Smooth muscle cell of the brain vasculature (primary cell): Measurements from ENCODE around the gene SEC31A.
"Not testable (repeated sequence)": the region's sequence is repeated elsewhere in the genome, so short reads cannot be mapped to it uniquely, and the experiment has no call there.

Source experiments
- DNase-seq: peaks from one replicate; pipeline ENCODE4 v3.0.0-alpha.2; 2012; ENCODE audit warnings: low read depth, low spot score

The SEC31A gene

DNA sequence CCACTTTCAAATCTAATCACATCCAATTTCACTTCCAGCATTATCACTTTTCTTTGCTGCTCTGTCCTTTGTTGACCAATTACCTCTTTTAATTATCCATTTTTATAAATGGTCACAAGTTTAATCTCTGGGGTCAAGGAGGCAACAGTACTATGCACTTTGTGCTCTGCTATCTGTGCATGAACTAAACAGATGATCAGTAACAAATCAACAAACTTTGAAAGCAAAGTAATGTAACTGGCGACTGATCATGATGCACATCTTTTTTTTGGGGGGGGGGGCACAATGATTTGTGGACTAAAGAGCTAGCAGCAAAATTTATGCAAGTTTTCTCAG lies 1.5 kb upstream of the SEC31A start:
- DNase-seq: no peak

DNA sequence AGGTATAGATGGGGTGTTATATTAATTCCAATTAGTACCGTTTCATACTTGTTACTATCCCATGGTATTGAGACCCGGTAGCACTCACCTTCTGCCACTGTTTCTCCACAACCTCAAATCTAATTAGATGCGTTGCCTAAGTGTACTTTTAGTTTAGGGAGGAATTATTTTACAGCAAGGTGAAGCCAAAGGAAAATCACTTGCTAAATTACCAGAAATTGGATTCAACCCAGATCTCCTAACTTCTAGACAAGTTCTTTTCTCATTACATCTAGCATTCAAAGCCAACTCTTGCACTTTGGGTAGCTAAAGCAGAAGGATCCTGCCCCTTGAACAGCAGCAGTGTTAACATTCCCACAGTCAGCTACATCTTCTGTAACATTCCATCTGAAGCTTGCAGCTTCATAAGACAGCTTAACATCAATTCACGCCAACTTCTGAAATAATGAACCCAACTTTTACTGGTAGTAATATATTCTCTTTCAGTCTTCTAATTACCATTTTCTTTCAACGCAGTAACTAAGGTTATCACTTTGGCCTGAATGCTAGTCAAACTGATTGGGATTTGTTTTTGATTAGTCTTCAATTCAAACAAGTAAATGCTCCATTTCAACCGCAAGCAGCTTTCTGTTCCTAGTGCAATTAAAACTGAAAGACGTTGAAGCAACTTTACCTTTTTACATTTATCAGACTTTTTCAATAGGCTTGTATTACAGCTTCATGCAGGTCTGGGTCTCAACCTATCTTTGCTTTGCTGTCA lies 934 bp upstream of the SEC31A start:
- no peak for DNase-seq

DNA sequence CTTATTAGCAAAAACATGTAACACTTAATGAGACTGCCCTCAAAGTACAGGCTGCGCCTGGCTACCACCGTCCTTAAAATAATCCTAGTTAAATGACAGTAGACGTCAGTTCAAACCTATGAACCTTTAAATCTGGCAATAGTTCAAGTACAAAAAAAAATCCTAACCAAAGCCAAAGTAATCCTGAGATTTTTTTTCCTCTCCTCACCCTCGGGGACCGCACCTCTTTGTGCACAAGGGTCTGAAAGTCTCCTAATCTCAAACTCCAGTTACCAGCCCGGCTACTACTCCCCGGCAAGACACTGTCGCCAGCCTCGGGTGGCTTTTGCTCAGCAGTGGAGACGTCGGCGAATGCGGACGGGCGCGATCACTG lies 439 bp downstream of the SEC31A start:
- DNase-seq: no peak

GRCh38 chr4:82889287-82889686 lies 1.7 kb downstream of the SEC31A start:
- no peak for DNase-seq

DNA sequence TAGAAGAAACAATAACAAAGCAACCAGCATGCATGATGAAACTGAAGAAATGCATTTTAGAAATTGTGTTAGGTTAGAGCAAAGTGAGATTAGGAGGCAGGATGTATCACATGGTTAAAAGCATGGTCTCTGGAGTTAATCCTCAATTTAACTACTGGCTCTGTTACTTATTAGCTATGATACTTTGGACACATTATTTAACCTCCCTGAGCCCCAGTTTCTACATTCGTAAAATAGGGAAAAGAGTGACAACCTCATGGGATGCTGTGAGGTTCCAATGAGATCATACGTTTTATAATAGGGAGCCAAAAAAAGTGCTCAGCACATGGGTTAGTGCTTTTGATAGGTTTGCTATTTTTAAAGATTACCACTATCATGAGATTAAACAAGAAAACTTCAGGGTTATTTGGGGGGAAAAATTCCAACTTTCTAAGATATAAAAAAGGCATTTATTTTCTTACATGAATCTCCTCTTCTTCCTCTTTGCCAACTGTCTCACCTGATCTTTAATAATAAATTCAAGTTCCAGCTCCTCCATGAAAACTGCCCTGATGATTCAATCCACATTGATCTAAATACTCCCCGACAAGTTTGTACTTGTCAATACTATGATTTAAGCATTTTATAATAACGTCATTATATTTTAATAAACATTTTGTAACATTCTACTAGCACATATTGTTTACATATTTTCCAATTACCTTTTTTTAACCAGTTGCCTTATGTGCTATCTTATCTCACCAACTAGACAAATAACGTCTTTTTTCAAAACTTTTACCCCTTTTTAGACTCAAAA lies 4.6 kb downstream of the SEC31A start:
- no peak for DNase-seq

- DNase-seq: no peak
Measured at GRCh38 chr4:82885410-82885809, 5.5 kb downstream of the SEC31A start.

DNA sequence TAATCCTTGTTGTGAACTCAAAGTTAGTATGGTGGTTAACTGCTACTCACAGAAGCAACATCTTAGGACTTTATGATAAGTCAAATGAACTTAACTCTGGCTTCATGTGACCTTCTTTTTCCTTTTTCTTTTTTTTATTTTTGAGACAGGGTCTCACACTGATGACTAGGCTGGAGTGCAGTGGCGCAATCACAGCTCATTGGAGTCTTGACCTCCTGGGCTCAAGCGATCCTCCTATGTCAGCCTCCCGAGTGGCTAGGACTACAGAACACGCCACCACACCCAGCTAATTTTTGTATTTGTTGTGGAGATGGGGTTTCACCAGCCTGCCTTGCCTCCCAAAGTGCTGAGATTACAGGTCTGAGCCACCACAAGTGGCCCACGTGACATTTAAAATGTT lies 22.4 kb downstream of the SEC31A start:
- DNase-seq: no peak

- no peak for DNase-seq
Measured at GRCh38 chr4:82866706-82867385, 24.1 kb downstream of the SEC31A start.

- not testable (repeated sequence) for DNase-seq
Measured at GRCh38 chr4:82866033-82866432, 24.9 kb downstream of the SEC31A start.

DNA sequence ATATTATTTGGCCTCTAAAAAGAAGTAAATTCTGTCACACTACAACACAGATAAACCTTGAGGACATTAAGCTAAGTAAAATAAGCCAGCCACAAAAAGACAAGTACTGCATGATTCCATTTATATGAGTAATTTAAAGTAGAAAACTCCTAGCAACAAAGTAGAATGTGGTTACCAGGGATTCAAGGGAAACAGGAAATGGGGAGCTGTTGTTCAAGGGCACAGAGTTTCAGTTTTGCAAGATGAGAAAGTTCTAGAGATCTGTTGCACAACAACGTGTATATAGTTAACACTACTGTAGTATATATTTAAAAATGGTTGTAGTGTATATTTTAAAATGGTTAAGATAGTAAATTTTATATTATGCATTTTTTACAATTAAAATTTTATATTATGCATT lies 25.4 kb downstream of the SEC31A start:
- peak; percentile 23 for DNase-seq

- DNase-seq: no peak
Measured at GRCh38 chr4:82864336-82864979, 26.5 kb downstream of the SEC31A start.

- no peak for DNase-seq
Measured at GRCh38 chr4:82861529-82861928, 29.4 kb downstream of the SEC31A start.

GRCh38 chr4:82860487-82860886 lies 30.5 kb downstream of the SEC31A start:
- DNase-seq: not testable (repeated sequence)

DNA sequence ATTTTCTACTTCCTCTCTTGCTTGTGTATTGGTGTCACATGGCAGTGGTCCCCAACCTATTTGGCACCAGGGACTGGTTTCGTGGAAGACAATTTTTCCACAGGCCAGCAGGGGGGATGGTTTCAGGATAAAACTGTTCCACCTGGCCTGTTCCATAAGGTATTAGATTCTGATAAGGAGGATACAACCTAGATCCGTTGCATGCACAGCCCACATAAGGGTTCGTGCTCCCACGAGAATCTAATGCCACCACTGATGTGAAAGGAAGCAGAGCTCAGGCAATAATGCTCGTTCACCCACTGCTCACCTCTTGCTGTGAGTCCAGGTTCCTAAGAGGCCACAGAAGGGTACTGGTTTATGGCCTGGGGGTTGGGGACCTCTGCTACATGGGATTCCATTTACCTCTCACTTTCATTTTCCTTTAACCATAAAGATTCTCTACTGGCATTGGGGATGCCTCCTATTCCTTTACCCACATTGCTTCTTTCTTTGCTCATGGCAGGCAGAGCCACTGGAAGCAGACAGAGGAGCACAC lies 38.1 kb downstream of the SEC31A start:
- no peak for DNase-seq

DNA sequence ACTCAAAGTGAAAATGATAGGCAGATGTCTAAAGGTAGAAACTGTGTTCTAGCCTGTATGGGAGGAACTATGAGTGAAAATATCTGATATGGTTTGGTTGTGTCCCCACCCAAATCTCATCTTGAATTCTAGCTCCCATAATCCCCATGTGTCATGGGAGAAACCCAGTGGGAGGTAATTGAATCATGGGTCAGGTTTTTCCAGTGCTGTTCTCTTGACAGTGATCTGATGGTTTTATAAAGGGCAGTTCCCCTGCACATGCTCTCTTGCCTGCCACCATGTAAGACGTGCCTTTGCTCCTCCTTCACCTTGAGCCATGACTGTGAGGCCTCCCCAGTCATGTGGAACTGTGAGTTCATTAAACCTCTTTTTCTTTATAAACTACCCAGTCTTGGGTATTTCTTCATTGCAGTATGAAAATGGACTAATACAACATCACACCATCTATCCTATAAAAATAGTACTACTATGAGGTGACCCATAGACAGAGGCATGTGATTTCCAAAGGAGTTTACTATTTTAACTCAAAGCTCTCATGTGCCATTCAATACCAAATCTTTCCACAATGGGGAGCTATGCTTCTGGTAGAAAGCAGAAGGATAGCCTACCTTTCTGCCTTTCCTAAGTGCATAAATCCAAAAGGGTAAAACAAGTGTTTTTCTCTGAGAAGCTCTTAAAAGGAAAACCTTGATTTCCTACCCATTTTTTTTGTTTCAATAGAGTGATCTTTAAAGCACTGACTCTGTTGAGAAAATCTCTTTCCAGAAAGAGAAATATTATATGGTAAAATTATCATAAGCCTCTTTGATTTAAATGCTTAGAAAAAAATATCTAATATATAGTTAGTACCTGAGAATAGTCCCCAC lies 38.8 kb downstream of the SEC31A start:
- no peak for DNase-seq

GRCh38 chr4:82851318-82851717 lies 39.6 kb downstream of the SEC31A start:
- DNase-seq: no peak

DNA sequence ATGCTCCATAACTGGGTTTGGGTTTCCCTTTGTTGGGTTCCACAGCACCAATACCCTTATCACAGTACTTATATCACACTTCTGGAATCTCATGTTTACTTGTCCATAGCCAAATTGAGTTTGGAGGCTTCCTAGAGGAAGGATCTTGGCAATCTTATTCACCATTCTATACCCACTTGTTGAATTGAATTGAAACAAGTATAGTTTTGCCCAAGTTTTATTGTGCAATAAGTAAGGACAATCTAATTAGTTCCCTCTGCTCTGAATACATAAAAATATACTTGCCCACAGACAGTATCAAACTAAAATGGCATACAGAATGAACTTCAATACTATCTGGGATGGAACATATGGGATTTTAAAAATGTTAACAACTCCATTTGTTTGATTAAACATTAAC lies 40.3 kb downstream of the SEC31A start:
- no peak for DNase-seq

- no peak for DNase-seq
Measured at GRCh38 chr4:82848706-82849105, 42.2 kb downstream of the SEC31A start.

DNA sequence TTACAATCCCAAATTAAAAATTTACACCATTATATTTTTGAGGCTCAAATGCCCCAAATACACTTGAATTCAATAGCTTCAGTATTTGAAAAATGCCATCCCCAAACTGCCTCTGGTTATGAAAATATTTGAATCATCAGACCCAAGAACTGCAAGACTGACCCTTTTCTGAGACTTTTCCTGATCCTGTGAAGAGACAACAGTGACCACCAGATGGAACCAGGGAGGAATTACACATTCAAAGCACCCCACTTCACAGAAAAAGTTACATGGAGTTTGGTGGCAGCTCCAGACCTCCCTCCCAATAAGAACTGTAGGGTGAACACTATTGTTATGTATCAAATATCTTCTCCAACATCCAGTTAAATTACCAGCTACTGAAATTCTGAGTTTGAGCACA lies 48.4 kb downstream of the SEC31A start:
- no peak for DNase-seq

DNA sequence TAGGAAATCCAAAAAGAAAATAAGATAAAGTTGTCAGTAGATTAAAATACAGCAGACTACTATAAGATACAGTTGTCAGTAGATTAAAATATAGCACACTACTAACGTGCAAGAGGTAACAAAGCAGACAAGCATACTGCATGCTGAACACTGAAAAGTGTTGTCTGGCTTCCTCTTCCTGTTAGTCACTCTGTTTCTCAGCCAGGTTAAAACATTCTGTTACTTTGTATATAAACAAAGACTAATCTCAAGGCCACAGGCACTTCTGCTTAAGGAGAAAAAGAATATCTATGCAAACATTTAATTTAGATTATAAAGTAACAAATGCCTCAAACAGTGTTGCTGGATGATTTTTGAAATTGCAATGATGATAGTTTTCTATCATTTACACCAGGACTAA lies 51.3 kb downstream of the SEC31A start:
- no peak for DNase-seq

DNA sequence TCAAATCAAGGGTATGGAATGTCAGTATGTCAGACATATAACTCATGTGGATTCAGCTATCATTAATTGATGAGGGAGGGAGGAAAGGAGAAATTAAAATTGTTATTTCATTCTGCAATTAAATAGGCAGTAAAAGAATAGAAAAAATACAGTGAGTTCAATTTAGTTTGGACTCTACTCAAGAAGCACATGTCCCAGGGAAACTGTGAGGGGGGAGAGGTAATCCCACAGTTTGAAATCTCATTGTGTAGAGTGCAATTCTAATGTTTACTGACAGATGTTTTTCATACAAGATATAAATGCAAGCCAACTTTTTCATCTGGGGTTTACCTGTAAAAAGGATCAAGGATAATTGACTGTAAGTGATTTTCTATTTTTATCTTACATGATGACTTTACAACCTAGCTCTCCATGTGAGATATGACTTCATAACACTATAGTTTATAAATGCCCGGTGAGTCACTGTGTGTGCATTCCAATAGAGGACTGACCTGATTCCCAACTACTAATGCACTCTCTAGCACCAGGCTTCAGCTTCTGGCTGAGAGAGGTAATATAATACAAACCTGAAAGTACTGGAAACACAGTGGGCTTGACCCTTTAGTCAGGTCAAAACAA lies 57.1 kb downstream of the SEC31A start:
- peak; percentile 44 for DNase-seq
